ENCODE measurements around the gene CLEC12A. TPM values are rescaled to one million over a fixed set of nuclear protein-coding genes. Genes with fewer than 3 reads are reported as not detected.
A peak's percentile ranks its signal among the peaks of the same experiment; 100 is the strongest.

CLEC12A gene
- total RNA-seq (2012; rRNA removed) = not detected in 2 replicates

DNA sequence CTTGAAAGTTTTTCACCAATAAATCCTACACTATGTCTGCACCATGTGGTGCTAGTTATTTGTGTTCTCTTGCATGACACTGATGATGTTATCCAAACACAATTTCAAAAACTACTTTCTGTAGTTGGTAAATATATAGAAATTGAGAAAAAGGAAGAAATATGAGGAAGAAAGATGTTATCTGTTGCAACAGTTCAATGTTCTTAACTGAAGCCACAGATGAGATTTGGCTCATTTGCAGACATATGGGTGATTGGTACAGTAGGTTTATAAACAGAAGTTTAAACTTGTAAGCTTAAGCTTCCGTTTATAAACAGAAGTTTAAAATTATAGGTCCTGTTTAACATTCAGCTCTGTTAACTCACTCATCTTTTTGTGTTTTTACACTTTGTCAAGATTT is at the start of gene CLEC12A:
Gene CLEC12A, plus strand, starts transcription at position 229 of the 400 bp plus-strand sequence. CDS start 188 bp downstream, outside the sequence.
- H3K4me2 ChIP-seq (ENCODE audit: low read length) = no peak within 1 kb of the TSS
- no peaks in the 10 kb centered on the region for H3K27me3 ChIP-seq (ENCODE audit: control insufficient read depth, insufficient read depth, low read length)
- H3K9me3 ChIP-seq (replicated peaks; ENCODE audit: low read length) = no peaks in the 10 kb centered on the region
- no peak within 1 kb of the TSS for H3K4me3 ChIP-seq (ENCODE audit: low read length)
- H3K36me3 ChIP-seq (ENCODE audit: insufficient read depth, low read length) = no peaks in the 10 kb centered on the region
- no peak within 1 kb of the TSS for H3K9ac ChIP-seq (ENCODE audit: low read depth, low read length)
- no peaks in the 10 kb centered on the region for H3K4me1 ChIP-seq (ENCODE audit: control insufficient read depth, insufficient read depth, low read length)

- no peak overlapping the region for H3K4me3 ChIP-seq (ENCODE audit: low read length)
- H3K4me1 ChIP-seq (ENCODE audit: control insufficient read depth, insufficient read depth, low read length) = no peaks in the 10 kb centered on the region
- H3K9me3 ChIP-seq (replicated peaks; ENCODE audit: low read length) = no peaks in the 10 kb centered on the region
- no peaks in the 10 kb centered on the region for H3K27me3 ChIP-seq (ENCODE audit: control insufficient read depth, insufficient read depth, low read length)
- H3K4me2 ChIP-seq (ENCODE audit: low read length) = no peak overlapping the region
- H3K36me3 ChIP-seq (ENCODE audit: insufficient read depth, low read length) = no peaks in the 10 kb centered on the region
- H3K9ac ChIP-seq (ENCODE audit: low read depth, low read length) = no peak overlapping the region
These were observed 48.8 kb upstream of the CLEC12A start for GRCh38 chr12:9922429-9922828.

- Histone ChIP-seq H3K36me3 (ENCODE audit: insufficient read depth, low read length) (no peaks in the 10 kb centered on the region), H3K4me2 (ENCODE audit: low read length) (peak overlapping the region; percentile 74), H3K4me1 (ENCODE audit: control insufficient read depth, insufficient read depth, low read length) (no peaks in the 10 kb centered on the region), H3K4me3 (ENCODE audit: low read length) (peak overlapping the region; percentile 57), H3K27me3 (ENCODE audit: control insufficient read depth, insufficient read depth, low read length) (no peaks in the 10 kb centered on the region), H3K9ac (ENCODE audit: low read depth, low read length) (no peak overlapping the region), H3K9me3 (replicated peaks; ENCODE audit: low read length) (no peaks in the 10 kb centered on the region)
These were observed 45.4 kb upstream of the CLEC12A start for GRCh38 chr12:9925705-9926393.

GRCh38 chr12:9926876-9927275 is 44.3 kb upstream of the CLEC12A start:
- Histone ChIP-seq H3K9me3 (replicated peaks; ENCODE audit: low read length) (no peaks in the 10 kb centered on the region), H3K4me2 (ENCODE audit: low read length) (no peak overlapping the region), H3K36me3 (ENCODE audit: insufficient read depth, low read length) (no peaks in the 10 kb centered on the region), H3K4me3 (ENCODE audit: low read length) (no peak overlapping the region), H3K9ac (ENCODE audit: low read depth, low read length) (no peak overlapping the region), H3K4me1 (ENCODE audit: control insufficient read depth, insufficient read depth, low read length) (no peaks in the 10 kb centered on the region), H3K27me3 (ENCODE audit: control insufficient read depth, insufficient read depth, low read length) (no peaks in the 10 kb centered on the region)

DNA sequence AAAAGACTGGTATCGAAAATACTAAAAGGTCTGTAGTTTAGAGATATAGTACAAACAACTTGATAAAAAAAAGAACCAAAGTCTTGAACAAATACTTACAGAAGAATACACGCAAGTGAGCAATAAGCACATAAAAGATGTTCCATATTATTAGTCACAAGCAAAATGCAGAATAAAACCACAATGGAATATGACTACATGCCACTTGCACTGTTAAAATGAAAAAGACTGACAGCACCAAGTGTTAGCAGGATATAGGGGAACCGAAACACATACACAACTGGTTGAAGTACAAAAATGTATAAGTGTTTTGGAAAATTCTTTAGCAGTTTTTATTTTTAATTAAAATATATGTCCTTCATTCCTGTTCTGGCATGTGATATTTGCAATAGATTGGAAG is 42.6 kb upstream of the CLEC12A start:
- Histone ChIP-seq H3K9me3 (replicated peaks; ENCODE audit: low read length) (no peaks in the 10 kb centered on the region), H3K9ac (ENCODE audit: low read depth, low read length) (no peak overlapping the region), H3K4me3 (ENCODE audit: low read length) (no peak overlapping the region), H3K4me2 (ENCODE audit: low read length) (no peak overlapping the region), H3K4me1 (ENCODE audit: control insufficient read depth, insufficient read depth, low read length) (no peaks in the 10 kb centered on the region), H3K36me3 (ENCODE audit: insufficient read depth, low read length) (no peaks in the 10 kb centered on the region), H3K27me3 (ENCODE audit: control insufficient read depth, insufficient read depth, low read length) (no peaks in the 10 kb centered on the region)

GRCh38 chr12:9931245-9931644 is 40.0 kb upstream of the CLEC12A start:
- Histone ChIP-seq H3K9me3 (replicated peaks; ENCODE audit: low read length) (no peaks in the 10 kb centered on the region), H3K27me3 (ENCODE audit: control insufficient read depth, insufficient read depth, low read length) (no peaks in the 10 kb centered on the region), H3K36me3 (ENCODE audit: insufficient read depth, low read length) (no peaks in the 10 kb centered on the region), H3K4me1 (ENCODE audit: control insufficient read depth, insufficient read depth, low read length) (no peaks in the 10 kb centered on the region), H3K4me3 (ENCODE audit: low read length) (no peak overlapping the region), H3K9ac (ENCODE audit: low read depth, low read length) (no peak overlapping the region), H3K4me2 (ENCODE audit: low read length) (no peak overlapping the region)

- H3K4me2 ChIP-seq (ENCODE audit: low read length) = no peak within 1 kb of the TSS
- H3K4me1 ChIP-seq (ENCODE audit: control insufficient read depth, insufficient read depth, low read length) = no peaks in the 10 kb centered on the region
- no peak within 1 kb of the TSS for H3K4me3 ChIP-seq (ENCODE audit: low read length)
- no peaks in the 10 kb centered on the region for H3K9me3 ChIP-seq (replicated peaks; ENCODE audit: low read length)
- no peaks in the 10 kb centered on the region for H3K27me3 ChIP-seq (ENCODE audit: control insufficient read depth, insufficient read depth, low read length)
- no peaks in the 10 kb centered on the region for H3K36me3 ChIP-seq (ENCODE audit: insufficient read depth, low read length)
- no peak within 1 kb of the TSS for H3K9ac ChIP-seq (ENCODE audit: low read depth, low read length)
These were observed 38.9 kb upstream of the CLEC12A start, which contains the start of gene CLEC2A for GRCh38 chr12:9932270-9932669. CLEC2A (minus strand) TSS chr12:9932370; CDS start chr12:9932329, 41 bp downstream.

GRCh38 chr12:9933958-9934357 is 37.3 kb upstream of the CLEC12A start:
- no peaks in the 10 kb centered on the region for H3K36me3 ChIP-seq (ENCODE audit: insufficient read depth, low read length)
- H3K4me3 ChIP-seq (ENCODE audit: low read length) = no peak overlapping the region
- H3K4me1 ChIP-seq (ENCODE audit: control insufficient read depth, insufficient read depth, low read length) = no peaks in the 10 kb centered on the region
- no peaks in the 10 kb centered on the region for H3K27me3 ChIP-seq (ENCODE audit: control insufficient read depth, insufficient read depth, low read length)
- no peaks in the 10 kb centered on the region for H3K9me3 ChIP-seq (replicated peaks; ENCODE audit: low read length)
- no peak overlapping the region for H3K9ac ChIP-seq (ENCODE audit: low read depth, low read length)
- no peak overlapping the region for H3K4me2 ChIP-seq (ENCODE audit: low read length)

DNA sequence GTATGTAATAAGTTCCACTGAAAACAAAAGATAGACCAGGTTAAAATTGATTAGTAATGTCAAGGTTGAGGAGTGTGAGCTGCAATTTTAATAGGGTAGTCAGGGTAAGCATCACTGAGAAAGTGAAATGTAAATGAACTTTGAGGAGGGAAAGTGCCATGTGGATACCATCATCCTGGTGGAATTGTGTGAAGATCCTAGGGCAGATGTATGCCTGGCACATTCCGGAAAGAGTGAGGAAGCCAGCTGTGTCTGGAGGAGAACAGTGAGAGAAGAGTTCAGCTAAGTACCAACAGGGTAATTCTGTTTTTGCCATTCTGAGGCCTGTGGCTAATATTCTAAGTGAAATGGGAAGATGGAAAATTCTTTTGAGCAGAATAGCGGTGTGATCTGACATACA is 36.2 kb upstream of the CLEC12A start:
- Histone ChIP-seq H3K4me3 (ENCODE audit: low read length) (no peak overlapping the region), H3K4me2 (ENCODE audit: low read length) (no peak overlapping the region), H3K36me3 (ENCODE audit: insufficient read depth, low read length) (no peaks in the 10 kb centered on the region), H3K27me3 (ENCODE audit: control insufficient read depth, insufficient read depth, low read length) (no peaks in the 10 kb centered on the region), H3K4me1 (ENCODE audit: control insufficient read depth, insufficient read depth, low read length) (no peaks in the 10 kb centered on the region), H3K9ac (ENCODE audit: low read depth, low read length) (no peak overlapping the region), H3K9me3 (replicated peaks; ENCODE audit: low read length) (no peaks in the 10 kb centered on the region)

DNA sequence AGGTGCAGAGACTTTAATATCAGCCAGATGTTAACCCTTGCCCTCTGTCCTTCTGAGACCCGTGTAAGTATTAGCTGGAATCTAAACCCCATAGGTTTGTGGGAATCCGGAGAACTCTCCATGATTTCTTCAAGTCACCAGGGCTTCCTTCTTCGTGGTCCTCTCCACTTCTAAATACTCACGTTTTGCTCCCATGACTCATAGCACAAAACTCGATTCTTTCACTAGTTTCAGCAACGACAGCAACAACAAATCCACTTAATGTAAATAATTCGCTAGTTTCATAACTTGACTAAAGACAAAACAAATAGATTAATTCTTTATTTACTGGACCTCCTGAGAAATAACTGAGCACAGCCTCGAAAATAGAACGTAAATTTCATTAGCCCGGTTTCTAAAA is 34.6 kb upstream of the CLEC12A start:
- no peak overlapping the region for H3K4me2 ChIP-seq (ENCODE audit: low read length)
- no peaks in the 10 kb centered on the region for H3K36me3 ChIP-seq (ENCODE audit: insufficient read depth, low read length)
- peaks cover 2% of the 10 kb centered on the region for H3K27me3 ChIP-seq (ENCODE audit: control insufficient read depth, insufficient read depth, low read length)
- no peaks in the 10 kb centered on the region for H3K4me1 ChIP-seq (ENCODE audit: control insufficient read depth, insufficient read depth, low read length)
- H3K4me3 ChIP-seq (ENCODE audit: low read length) = no peak overlapping the region
- H3K9ac ChIP-seq (ENCODE audit: low read depth, low read length) = no peak overlapping the region
- no peaks in the 10 kb centered on the region for H3K9me3 ChIP-seq (replicated peaks; ENCODE audit: low read length)

- Histone ChIP-seq H3K4me2 (ENCODE audit: low read length) (no peak overlapping the region), H3K4me3 (ENCODE audit: low read length) (no peak overlapping the region), H3K36me3 (ENCODE audit: insufficient read depth, low read length) (no peaks in the 10 kb centered on the region), H3K9ac (ENCODE audit: low read depth, low read length) (no peak overlapping the region), H3K27me3 (ENCODE audit: control insufficient read depth, insufficient read depth, low read length) (peaks cover 23% of the 10 kb centered on the region), H3K4me1 (ENCODE audit: control insufficient read depth, insufficient read depth, low read length) (no peaks in the 10 kb centered on the region), H3K9me3 (replicated peaks; ENCODE audit: low read length) (no peaks in the 10 kb centered on the region)
These were observed 30.8 kb upstream of the CLEC12A start for GRCh38 chr12:9940375-9940774.

DNA sequence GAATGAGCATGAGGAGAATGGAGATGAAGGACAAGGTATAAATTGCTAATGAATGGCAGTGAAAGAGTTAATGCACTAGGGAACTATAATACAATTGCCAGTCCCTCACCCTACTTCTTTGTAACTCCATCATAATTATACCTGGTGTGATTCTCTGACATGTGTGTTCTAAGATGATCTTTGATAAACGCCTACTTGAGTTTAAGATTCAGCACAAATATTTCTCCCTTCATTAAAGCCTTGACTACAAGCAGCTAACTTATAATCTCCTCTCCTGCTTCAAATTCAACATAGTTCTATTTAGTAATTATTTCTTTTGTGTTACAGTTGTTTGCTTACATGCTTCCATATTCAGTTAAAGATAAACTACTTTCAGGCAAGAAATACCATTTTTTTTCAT is 29.4 kb upstream of the CLEC12A start:
- no peak overlapping the region for H3K4me3 ChIP-seq (ENCODE audit: low read length)
- H3K27me3 ChIP-seq (ENCODE audit: control insufficient read depth, insufficient read depth, low read length) = peaks cover 23% of the 10 kb centered on the region
- no peaks in the 10 kb centered on the region for H3K9me3 ChIP-seq (replicated peaks; ENCODE audit: low read length)
- H3K4me2 ChIP-seq (ENCODE audit: low read length) = no peak overlapping the region
- no peak overlapping the region for H3K9ac ChIP-seq (ENCODE audit: low read depth, low read length)
- no peaks in the 10 kb centered on the region for H3K4me1 ChIP-seq (ENCODE audit: control insufficient read depth, insufficient read depth, low read length)
- no peaks in the 10 kb centered on the region for H3K36me3 ChIP-seq (ENCODE audit: insufficient read depth, low read length)

Measured in skeletal muscle satellite cell (primary cell).